ENCODE results near the gene PNPLA2. TPM values are rescaled to one million over a fixed set of nuclear protein-coding genes. Genes with fewer than 3 reads are reported as not detected.

PNPLA2 gene
- total RNA-seq, 1 donor from 2014 or later, result 40.5 TPM

GRCh38 chr11:826227-826621, 7.5 kb downstream of the PNPLA2 start:
- no peak for DNase-seq (ENCODE audit: low spot score)
- Mint-ChIP-seq H3K27me3 (ENCODE audit: unreplicated experiment) (peaks cover 12% of the 10 kb centered on the region), H3K36me3 (ENCODE audit: low read depth, unreplicated experiment) (no peaks in the 10 kb centered on the region), H3K4me1 (ENCODE audit: unreplicated experiment) (peaks cover 18% of the 10 kb centered on the region), H3K4me3 (ENCODE audit: unreplicated experiment) (peak overlapping the region; percentile 79), H3K9me3 (ENCODE audit: unreplicated experiment) (no peaks in the 10 kb centered on the region), H3K27ac (ENCODE audit: unreplicated experiment) (no peak overlapping the region)
- TF ChIP-seq CTCF (IDR thresholded peaks at IDR 0.05; ENCODE audit: unreplicated experiment), result no peak

GRCh38 chr11:826836-827145, 8.1 kb downstream of the PNPLA2 start:
- no peaks in the 10 kb centered on the region for H3K36me3 Mint-ChIP-seq (ENCODE audit: low read depth, unreplicated experiment)
- H3K9me3 Mint-ChIP-seq (ENCODE audit: unreplicated experiment), result no peaks in the 10 kb centered on the region
- TF ChIP-seq CTCF (IDR thresholded peaks at IDR 0.05; ENCODE audit: unreplicated experiment), result no peak
- peaks cover 18% of the 10 kb centered on the region for H3K4me1 Mint-ChIP-seq (ENCODE audit: unreplicated experiment)
- DNase-seq (ENCODE audit: low spot score), result peak; percentile 4
- H3K27me3 Mint-ChIP-seq (ENCODE audit: unreplicated experiment), result peaks cover 14% of the 10 kb centered on the region
- H3K4me3 Mint-ChIP-seq (ENCODE audit: unreplicated experiment), result peak overlapping the region; percentile 79
- no peak overlapping the region for H3K27ac Mint-ChIP-seq (ENCODE audit: unreplicated experiment)

GRCh38 chr11:827146-827896, 8.6 kb downstream of the PNPLA2 start:
- TF ChIP-seq CTCF (IDR thresholded peaks at IDR 0.05; ENCODE audit: unreplicated experiment), result no peak
- no peaks in the 10 kb centered on the region for H3K36me3 Mint-ChIP-seq (ENCODE audit: low read depth, unreplicated experiment)
- peak overlapping the region; percentile 67 for H3K4me3 Mint-ChIP-seq (ENCODE audit: unreplicated experiment)
- DNase-seq (ENCODE audit: low spot score), result peak; percentile 35
- no peak overlapping the region for H3K27ac Mint-ChIP-seq (ENCODE audit: unreplicated experiment)
- H3K4me1 Mint-ChIP-seq (ENCODE audit: unreplicated experiment), result peaks cover 18% of the 10 kb centered on the region
- peaks cover 12% of the 10 kb centered on the region for H3K27me3 Mint-ChIP-seq (ENCODE audit: unreplicated experiment)
- H3K9me3 Mint-ChIP-seq (ENCODE audit: unreplicated experiment), result no peaks in the 10 kb centered on the region

GRCh38 chr11:827897-828192, 9.1 kb downstream of the PNPLA2 start, which contains the start of gene CRACR2B:
CRACR2B (plus strand) TSS chr11:827919; CDS start chr11:828608, 689 bp downstream.
- Mint-ChIP-seq H3K4me1 (ENCODE audit: unreplicated experiment) (peaks cover 18% of the 10 kb centered on the region), H3K9me3 (ENCODE audit: unreplicated experiment) (no peaks in the 10 kb centered on the region), H3K27me3 (ENCODE audit: unreplicated experiment) (peaks cover 12% of the 10 kb centered on the region), H3K4me3 (ENCODE audit: unreplicated experiment) (peak within 1 kb of the TSS; percentile 79), H3K27ac (ENCODE audit: unreplicated experiment) (no peak within 1 kb of the TSS), H3K36me3 (ENCODE audit: low read depth, unreplicated experiment) (no peaks in the 10 kb centered on the region)
- no peak for TF ChIP-seq CTCF (IDR thresholded peaks at IDR 0.05; ENCODE audit: unreplicated experiment)
- DNase-seq (ENCODE audit: low spot score), result no peak

GRCh38 chr11:828506-829175, 9.9 kb downstream of the PNPLA2 start:
- TF ChIP-seq CTCF (IDR thresholded peaks at IDR 0.05; ENCODE audit: unreplicated experiment), result no peak
- Mint-ChIP-seq H3K4me1 (ENCODE audit: unreplicated experiment) (peaks cover 18% of the 10 kb centered on the region), H3K27ac (ENCODE audit: unreplicated experiment) (no peak overlapping the region), H3K36me3 (ENCODE audit: low read depth, unreplicated experiment) (no peaks in the 10 kb centered on the region), H3K27me3 (ENCODE audit: unreplicated experiment) (peaks cover 12% of the 10 kb centered on the region), H3K4me3 (ENCODE audit: unreplicated experiment) (peak overlapping the region; percentile 80), H3K9me3 (ENCODE audit: unreplicated experiment) (no peaks in the 10 kb centered on the region)
- peak; percentile 41 for DNase-seq (ENCODE audit: low spot score)
